Heart left ventricle (tissue), 16 donors: Measurements from ENCODE around the gene CUX1. TPM values are rescaled to one million over a fixed set of nuclear protein-coding genes. Genes with fewer than 3 reads are reported as not detected.

Experiments
- ATAC-seq, 4 donors: fragments of 200-7000 bp; cut with Tn5 transposase; one replicate each; pipeline ENCODE4 v1.9.1; 2020 to 2022; ENCODE audit warnings: moderate library complexity in 4 of 4, mild to moderate bottlenecking in 3 of 4, moderate number of reproducible peaks in 1 of 4
- DNase-seq, 5 donors: peaks; one replicate each; pipeline ENCODE4 v3.0.0-alpha.2; 2020
- H3K27ac ChIP-seq, 12 donors: fragments of 200-600 bp; sonication (generic) in 4 of 12; one replicate each; pipeline versions ENCODE4 v1.5.0 to v1.8.0; 2016 to 2022; ENCODE audit warnings: mild to moderate bottlenecking in 2 of 12
- H3K27me3 ChIP-seq, 9 donors: fragments of 200-600 bp; sonication (generic) in 2 of 9; one replicate each; pipeline versions ENCODE4 v1.5.1 to v1.8.0; 2016 to 2022; ENCODE audit warnings: mild to moderate bottlenecking in 3 of 9
- H3K36me3 ChIP-seq, 9 donors: fragments of 200-600 bp; sonication (generic) in 2 of 9; one replicate each; pipeline versions ENCODE4 v1.5.0 to v1.8.0; 2018 to 2022; ENCODE audit warnings: mild to moderate bottlenecking in 2 of 9
- H3K4me1 ChIP-seq, 12 donors: fragments of 200-600 bp; sonication (generic) in 4 of 12; one replicate each; pipeline versions ENCODE4 v1.5.0 to v1.8.0; 2016 to 2022; ENCODE audit warnings: mild to moderate bottlenecking in 3 of 12
- H3K4me3 ChIP-seq, 12 donors: fragments of 200-600 bp; sonication (generic) in 4 of 12; one replicate each; pipeline versions ENCODE4 v1.5.0 to v1.8.0; 2017 to 2022; ENCODE audit warnings: mild to moderate bottlenecking in 9 of 12, moderate library complexity in 4 of 12
- H3K9me3 ChIP-seq, 12 donors: fragments of 200-600 bp; sonication (generic) in 4 of 12; one replicate each; pipeline versions ENCODE4 v1.5.0 to v1.8.0; 2016 to 2022; ENCODE audit warnings: mild to moderate bottlenecking in 1 of 12
- CTCF ChIP-seq, 12 donors: fragments of 200-600 bp; sonication (generic) in 4 of 12; IDR thresholded peaks; one replicate each; pipeline versions ENCODE4 v1.5.0 to v1.8.0; 2018 to 2022; ENCODE audit warnings: antibody characterized with exemption in 12 of 12, mild to moderate bottlenecking in 5 of 12
- POLR2A ChIP-seq, 2 donors: fragments of 450-650 bp; IDR thresholded peaks; one replicate each; pipeline ENCODE4 v1.6.1; 2017; ENCODE audit warnings: antibody characterized with exemption in 2 of 2, mild to moderate bottlenecking in 2 of 2, moderate library complexity in 2 of 2
- WGBS, 4 donors: extraction: QIAGEN DNeasy Blood & Tissue Kit in 2 of 4; methylation state at CpG; one replicate each; pipeline versions ENCODE4 v1.1.5 to v1.1.7; 2013 to 2018; 5-methylcytosine and 5-hydroxymethylcytosine counted together
- intact Hi-C, 10 donors: fragments of 100-400 bp; cut with DNase I; formaldehyde crosslinking; loops; one replicate each; pipeline versions ENCODE4 v1.11.1 to v1.14.2; 2022
- polyA plus RNA-seq, 2 donors: library from polyadenylated mRNA; stranded (reverse); fragments of 200-250 nt; gene quantifications; one replicate each; pipeline ENCODE4 v1.2.3, GENCODE V29; 2013
- total RNA-seq, 9 donors: library from RNA; depleted of rRNA in 2 of 9; stranded (reverse); fragments of >200 nt in 2 of 9; fragmentation: NEBNext Ultra II Directional in 3 of 9; extraction: Animal tissue kit (Norgen Biotek cat#: 25700) in 3 of 9; gene quantifications; one replicate each; pipeline versions ENCODE4 v1.1.0 to v1.2.4, GENCODE V29; 2016 to 2023
- donor health status: ischemic (EF 13 %, LVEDD 7.1; RV severe dilation, severe dysfunction).
- donor health status: healthy with polysubstance abuse.
- donor health status: DM: no; HTN: yes; CAD: no.
- donor health status: DM: no; HTN: no; CAD: no.
- donor health status: ischemic (EF 25% LVEDD 6.9; RV normal size, moderate dysfunction).
- donor health status: ischemic (EF 25% LVEDD 5.7; RV mildly dilated, moderate dysfunction).
- donor health status: healthy.
- donor health status: DM: yes; HTN: yes; CAD: no.
- donor health status: ischemic (EF 35%, LVEDD 5.7; RV mildly dilated, moderate dysfunction).
- donor health status: nonischemic (EF 11% LVEDD 7.7; RV severe dilation, severe dysfunction).
- donor health status: DM: yes; HTN: yes; CAD: no.
- donor health status: PGD.
- donor health status: ischemic (EF 29% LVEDD 5.4; RV normal size, mild dysfunction).
- donor health status: nonischemic (EF 23%, LVEDD 6.1; RV moderate dilation, normal function).

The CUX1 gene
- total and polyA plus RNA-seq, 11 donors = 51.9 to 173 (median 122) TPM

- no peak for ATAC-seq
- intact Hi-C loops = no loop called here
Observed at GRCh38 chr7:101996876-101997275, 179.4 kb downstream of the CUX1 start.

GRCh38 chr7:101998029-101998905, 180.8 kb downstream of the CUX1 start:
- intact Hi-C loops = no loop called here
- peak in 2 of 4 donors; percentile 20 to 33 for ATAC-seq
- Histone ChIP-seq H3K36me3 (no peaks in the 10 kb centered on the region), H3K4me1 (peaks cover 0 to 35% (median 12%) of the 10 kb centered on the region in 12 donors), H3K4me3 (no peak overlapping the region), H3K27me3 (no peaks in the 10 kb centered on the region), H3K27ac (no peak overlapping the region), H3K9me3 (no peaks in the 10 kb centered on the region)
- TF ChIP-seq CTCF (IDR thresholded peaks at IDR 0.05) (no peak), POLR2A (IDR thresholded peaks at IDR 0.05) (no peak)
- 66 to 77% (median 72%) methylated on average over 17 to 24 of the region's 24 CpGs for WGBS, 4 donors
- DNase-seq = no peak

More at GRCh38 chr7:101996876-101997275, 179.4 kb downstream of the CUX1 start:
- H3K4me3 ChIP-seq = no peak overlapping the region
- 93 to 96% (median 95%) methylated on average over 16 of the region's 16 CpGs for WGBS, 4 donors
- H3K4me1 ChIP-seq = peaks cover 0 to 35% (median 12%) of the 10 kb centered on the region in 12 donors
- no peak overlapping the region for H3K27ac ChIP-seq
- no peaks in the 10 kb centered on the region for H3K36me3 ChIP-seq
- H3K27me3 ChIP-seq = no peaks in the 10 kb centered on the region
- TF ChIP-seq POLR2A (IDR thresholded peaks at IDR 0.05) (no peak), CTCF (IDR thresholded peaks at IDR 0.05) (no peak)
- DNase-seq = no peak
- H3K9me3 ChIP-seq = no peaks in the 10 kb centered on the region

- intact Hi-C loops = no loop called here
Observed at GRCh38 chr7:101998906-101999240, 181.4 kb downstream of the CUX1 start.

More at GRCh38 chr7:101998906-101999240, 181.4 kb downstream of the CUX1 start:
- 42 to 56% (median 48%) methylated on average over 6 of the region's 6 CpGs for WGBS, 4 donors
- peaks cover 0 to 35% (median 12%) of the 10 kb centered on the region in 12 donors for H3K4me1 ChIP-seq
- no peak overlapping the region for H3K4me3 ChIP-seq
- no peaks in the 10 kb centered on the region for H3K9me3 ChIP-seq
- no peaks in the 10 kb centered on the region for H3K36me3 ChIP-seq
- no peak for DNase-seq
- TF ChIP-seq CTCF (IDR thresholded peaks at IDR 0.05) (no peak), POLR2A (IDR thresholded peaks at IDR 0.05) (no peak)
- H3K27me3 ChIP-seq = no peaks in the 10 kb centered on the region
- ATAC-seq = peak in 2 of 4 donors; percentile 5 to 6
- H3K27ac ChIP-seq = no peak overlapping the region
